Measurements from ENCODE around the gene SFMBT1. TPM values are rescaled to one million over a fixed set of nuclear protein-coding genes. Genes with fewer than 3 reads are reported as not detected.

Gene SFMBT1
- total RNA-seq, 2 experiments from 2014 or later: 15.1 to 15.4 TPM

- H3K9me3 Mint-ChIP-seq: peaks cover 5% of the 10 kb centered on the region
- CTCF ChIA-PET: no interaction called here
- intact Hi-C loops (cut with micrococcal nuclease): loop anchor here (2.0 kb wide), 1 partner anchor 15 kb away; the partner anchor contains the start of gene STIMATE
Observed at GRCh38 chr3:52881871-52882270, 164.0 kb downstream of the SFMBT1 start.

DNA sequence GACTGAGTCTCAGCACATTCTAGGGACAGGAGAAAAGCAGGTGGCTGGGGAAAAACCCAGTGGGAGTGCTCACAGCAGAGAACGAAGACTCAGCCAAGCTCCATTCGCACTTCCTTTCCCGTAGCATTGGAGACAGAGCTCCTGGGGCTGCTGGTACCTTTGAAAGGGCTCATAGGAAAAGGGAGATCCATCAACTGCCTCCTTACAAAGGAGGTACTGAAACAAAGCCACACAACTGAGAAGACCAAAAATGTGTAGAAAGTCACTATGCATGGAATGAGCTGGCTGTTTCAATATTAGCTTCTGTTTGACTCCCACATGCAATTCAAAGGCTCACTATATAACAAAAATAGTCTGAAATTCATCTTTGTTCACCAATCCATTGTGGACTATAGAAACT lies 165.4 kb downstream of the SFMBT1 start:
- Mint-ChIP-seq H3K4me3 (no peak overlapping the region), H3K4me1 (ENCODE audit: low read depth) (peaks cover 14% of the 10 kb centered on the region), H3K9me3 (peaks cover 3% of the 10 kb centered on the region), H3K36me3 (ENCODE audit: low read depth) (peaks cover 12% of the 10 kb centered on the region), H3K27me3 (ENCODE audit: low read depth) (no peaks in the 10 kb centered on the region), H3K27ac (no peak overlapping the region)
- CTCF ChIA-PET: interaction anchor here (1.1 to 1.3 kb wide), 2 partner anchors 11 to 58 kb away, joined by 4 read pairs; no protein-coding TSS in a partner anchor
- DNase-seq: no peak
- intact Hi-C loops (cut with micrococcal nuclease): loop anchor here (2.0 kb wide), 1 partner anchor 16 kb away; the partner anchor contains the start of gene STIMATE

More at GRCh38 chr3:52881871-52882270, 164.0 kb downstream of the SFMBT1 start:
- no peak overlapping the region for H3K4me3 Mint-ChIP-seq
- peaks cover 12% of the 10 kb centered on the region for H3K4me1 Mint-ChIP-seq (ENCODE audit: low read depth)
- no peaks in the 10 kb centered on the region for H3K27me3 Mint-ChIP-seq (ENCODE audit: low read depth)
- H3K27ac Mint-ChIP-seq: no peak overlapping the region
- DNase-seq: no peak
- H3K36me3 Mint-ChIP-seq (ENCODE audit: low read depth): peaks cover 18% of the 10 kb centered on the region

GRCh38 chr3:52880047-52880446 lies 165.8 kb downstream of the SFMBT1 start:
- intact Hi-C loops (cut with micrococcal nuclease): loop anchor here (2.0 kb wide), 1 partner anchor 17 kb away; the partner anchor contains the start of gene STIMATE
- Mint-ChIP-seq H3K36me3 (ENCODE audit: low read depth) (peaks cover 8% of the 10 kb centered on the region), H3K27me3 (ENCODE audit: low read depth) (no peaks in the 10 kb centered on the region), H3K27ac (no peak overlapping the region), H3K4me3 (no peak overlapping the region), H3K4me1 (ENCODE audit: low read depth) (peaks cover 18% of the 10 kb centered on the region), H3K9me3 (peaks cover 1% of the 10 kb centered on the region)
- no peak for DNase-seq
- CTCF ChIA-PET: interaction anchor here (1.3 kb wide), 1 partner anchor 10 kb away, joined by 4 read pairs; no protein-coding TSS in a partner anchor

- Mint-ChIP-seq H3K27me3 (ENCODE audit: low read depth) (no peaks in the 10 kb centered on the region), H3K9me3 (no peaks in the 10 kb centered on the region), H3K4me1 (ENCODE audit: low read depth) (peaks cover 22% of the 10 kb centered on the region), H3K4me3 (no peak overlapping the region), H3K36me3 (ENCODE audit: low read depth) (peaks cover 4% of the 10 kb centered on the region), H3K27ac (no peak overlapping the region)
- no peak for DNase-seq
- intact Hi-C loops (cut with micrococcal nuclease): no loop called here
- CTCF ChIA-PET: interaction anchor here (1.5 kb wide), 1 partner anchor 194 kb away, joined by 3 read pairs; no protein-coding TSS in a partner anchor
Observed at GRCh38 chr3:52879581-52879980, 166.3 kb downstream of the SFMBT1 start.

GRCh38 chr3:52879090-52879489 lies 166.8 kb downstream of the SFMBT1 start:
- Mint-ChIP-seq H3K9me3 (no peaks in the 10 kb centered on the region), H3K36me3 (ENCODE audit: low read depth) (peaks cover 4% of the 10 kb centered on the region), H3K27ac (no peak overlapping the region), H3K4me1 (ENCODE audit: low read depth) (peaks cover 27% of the 10 kb centered on the region), H3K27me3 (ENCODE audit: low read depth) (no peaks in the 10 kb centered on the region), H3K4me3 (no peak overlapping the region)
- no peak for DNase-seq
- intact Hi-C loops (cut with micrococcal nuclease): no loop called here
- CTCF ChIA-PET: interaction anchor here (0.7 to 1.5 kb wide), 2 partner anchors 21 to 194 kb away, joined by 3 to 5 read pairs; no protein-coding TSS in a partner anchor

- no peak overlapping the region for H3K27ac Mint-ChIP-seq
- no peaks in the 10 kb centered on the region for H3K9me3 Mint-ChIP-seq
- no peak for DNase-seq
- peaks cover 4% of the 10 kb centered on the region for H3K36me3 Mint-ChIP-seq (ENCODE audit: low read depth)
- H3K4me3 Mint-ChIP-seq: no peak overlapping the region
- no peaks in the 10 kb centered on the region for H3K27me3 Mint-ChIP-seq (ENCODE audit: low read depth)
- CTCF ChIA-PET: interaction anchor here (0.6 kb wide), 1 partner anchor 472 kb away, joined by 4 read pairs; no protein-coding TSS in a partner anchor
- intact Hi-C loops (cut with micrococcal nuclease): no loop called here
- H3K4me1 Mint-ChIP-seq (ENCODE audit: low read depth): peaks cover 33% of the 10 kb centered on the region
Observed at GRCh38 chr3:52877085-52877484, 168.8 kb downstream of the SFMBT1 start.

DNA sequence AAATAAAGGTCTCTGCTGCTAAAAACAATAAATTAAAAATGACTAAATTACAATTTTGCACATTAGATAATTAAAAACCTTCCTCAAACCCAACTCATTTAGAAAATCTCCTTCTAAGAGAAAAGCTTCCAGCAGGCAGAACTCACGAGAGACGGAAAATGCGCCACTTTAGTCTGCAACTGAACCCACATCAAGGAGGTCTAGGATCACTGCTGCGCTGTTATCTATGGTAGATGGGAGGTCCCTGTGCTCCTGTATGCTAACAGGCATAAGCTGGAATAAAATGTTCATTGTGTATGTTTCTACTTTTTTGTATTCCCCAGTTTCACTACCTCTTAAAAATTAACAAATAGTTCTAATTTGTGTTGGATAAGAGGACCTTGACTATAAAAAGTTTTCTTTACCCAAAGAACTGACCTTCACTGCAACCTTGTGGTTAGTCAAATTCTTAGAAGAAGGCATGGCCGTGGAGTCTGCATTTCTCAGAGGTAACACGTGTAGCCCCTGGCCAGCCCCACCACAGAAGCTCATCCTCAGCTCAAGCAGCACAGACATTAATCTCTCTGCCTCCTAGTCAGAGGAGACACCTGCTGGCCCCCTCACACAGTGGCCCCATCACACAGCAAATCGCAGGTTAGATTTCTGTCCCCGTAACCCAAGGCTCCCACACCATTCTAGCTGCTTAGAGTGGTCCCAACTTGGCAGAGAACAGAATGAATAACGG lies 170.8 kb downstream of the SFMBT1 start:
- intact Hi-C loops (cut with micrococcal nuclease): no loop called here
- Mint-ChIP-seq H3K27me3 (ENCODE audit: low read depth) (no peaks in the 10 kb centered on the region), H3K4me3 (no peak overlapping the region), H3K4me1 (ENCODE audit: low read depth) (peaks cover 31% of the 10 kb centered on the region), H3K36me3 (ENCODE audit: low read depth) (peaks cover 4% of the 10 kb centered on the region), H3K9me3 (no peaks in the 10 kb centered on the region), H3K27ac (no peak overlapping the region)
- CTCF ChIA-PET: interaction anchor here (0.7 to 1.2 kb wide), 2 partner anchors 18 to 29 kb away, joined by 3 read pairs; no protein-coding TSS in a partner anchor
- no peak for DNase-seq

DNA sequence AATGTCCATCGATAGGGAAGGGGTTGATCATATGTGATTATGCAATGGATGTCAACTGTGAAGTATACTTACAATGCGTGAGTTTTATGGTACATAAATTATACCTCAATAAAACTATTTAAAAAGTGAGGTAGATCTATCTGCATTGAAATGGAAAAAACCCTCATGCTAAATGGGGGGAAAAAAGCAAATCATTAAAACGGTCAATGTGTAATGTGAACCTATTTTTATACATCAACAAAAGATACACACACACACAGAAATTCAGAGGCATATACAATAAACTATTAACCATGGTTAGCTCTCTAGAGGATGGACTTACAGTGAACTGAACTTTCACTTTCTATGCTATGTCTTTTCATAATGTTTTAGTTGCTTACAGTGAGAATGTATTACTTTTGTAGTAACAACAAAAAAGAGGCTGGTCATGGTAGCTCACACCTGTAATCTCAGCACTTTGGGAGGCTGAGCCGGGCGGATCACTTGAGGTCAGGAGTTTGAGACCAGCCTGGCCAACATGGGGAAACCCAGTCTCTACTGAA lies 171.6 kb downstream of the SFMBT1 start:
- intact Hi-C loops (cut with micrococcal nuclease): no loop called here
- peaks cover 27% of the 10 kb centered on the region for H3K4me1 Mint-ChIP-seq (ENCODE audit: low read depth)
- DNase-seq: no peak
- H3K36me3 Mint-ChIP-seq (ENCODE audit: low read depth): peaks cover 3% of the 10 kb centered on the region
- no peak overlapping the region for H3K27ac Mint-ChIP-seq
- H3K4me3 Mint-ChIP-seq: no peak overlapping the region
- H3K9me3 Mint-ChIP-seq: no peaks in the 10 kb centered on the region
- CTCF ChIA-PET: interaction anchor here (0.8 kb wide), 1 partner anchor 21 kb away, joined by 4 read pairs; no protein-coding TSS in a partner anchor
- H3K27me3 Mint-ChIP-seq (ENCODE audit: low read depth): no peaks in the 10 kb centered on the region

DNA sequence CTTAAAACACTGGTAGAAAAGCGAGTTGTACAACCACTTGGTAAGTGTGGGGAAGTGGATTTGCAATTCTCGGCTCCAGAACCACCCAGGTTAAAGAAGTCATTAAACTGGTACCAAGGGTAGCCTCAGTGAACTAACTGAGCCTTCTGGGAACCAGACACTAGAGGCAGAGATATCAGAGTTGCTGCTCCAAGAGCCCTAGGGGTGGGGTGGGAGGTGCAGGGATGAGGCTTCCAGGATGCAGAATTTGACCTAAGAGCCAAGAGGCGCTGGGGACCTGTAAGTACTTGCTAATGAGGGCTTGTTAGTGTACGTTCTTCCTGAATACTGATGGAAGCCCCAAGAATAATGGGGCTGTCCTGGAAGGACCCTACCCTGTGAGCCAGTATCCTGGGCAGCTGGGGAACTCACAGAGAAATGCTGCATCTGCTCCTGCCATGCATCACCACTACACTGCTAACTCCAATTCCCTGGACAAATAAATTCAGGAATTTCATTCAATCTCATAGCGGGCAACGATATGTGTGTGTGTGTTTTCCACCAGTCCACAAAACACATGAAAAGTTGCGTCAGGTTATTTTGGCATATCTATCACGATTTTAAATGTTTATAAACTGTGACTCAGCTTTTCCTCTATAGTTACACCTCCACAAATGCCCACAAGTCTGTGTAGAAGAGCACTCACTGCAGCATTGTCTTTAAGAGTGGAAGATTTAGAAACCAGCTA lies 172.3 kb downstream of the SFMBT1 start:
- no peaks in the 10 kb centered on the region for H3K9me3 Mint-ChIP-seq
- CTCF ChIA-PET: interaction anchor here (0.8 kb wide), 1 partner anchor 22 kb away, joined by 4 read pairs; no protein-coding TSS in a partner anchor
- H3K4me3 Mint-ChIP-seq: no peak overlapping the region
- H3K27me3 Mint-ChIP-seq (ENCODE audit: low read depth): no peaks in the 10 kb centered on the region
- H3K36me3 Mint-ChIP-seq (ENCODE audit: low read depth): no peaks in the 10 kb centered on the region
- H3K4me1 Mint-ChIP-seq (ENCODE audit: low read depth): peaks cover 27% of the 10 kb centered on the region
- H3K27ac Mint-ChIP-seq: no peak overlapping the region
- DNase-seq: no peak
- intact Hi-C loops (cut with micrococcal nuclease): no loop called here

DNA sequence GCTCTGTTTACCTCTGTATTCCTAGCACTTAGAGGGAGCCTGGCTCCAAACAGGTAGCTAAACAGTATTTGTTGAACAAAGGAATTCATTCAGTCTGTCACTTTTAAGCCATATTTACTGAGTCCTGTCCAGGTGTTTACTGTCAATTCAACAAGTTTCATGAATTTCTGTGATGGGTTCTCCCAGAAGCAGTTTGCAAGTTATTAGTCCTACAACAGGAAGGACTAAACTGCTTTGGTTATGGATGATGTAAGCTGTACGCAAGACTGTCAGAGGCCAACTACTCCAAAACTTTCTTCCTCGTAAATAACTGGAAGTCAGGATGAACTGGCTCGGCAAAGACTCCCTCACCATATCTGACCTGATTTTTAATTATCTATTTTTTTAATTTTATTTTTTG lies 173.6 kb downstream of the SFMBT1 start:
- Mint-ChIP-seq H3K36me3 (ENCODE audit: low read depth) (no peaks in the 10 kb centered on the region), H3K27ac (no peak overlapping the region), H3K4me3 (no peak overlapping the region), H3K9me3 (no peaks in the 10 kb centered on the region), H3K4me1 (ENCODE audit: low read depth) (peaks cover 27% of the 10 kb centered on the region), H3K27me3 (ENCODE audit: low read depth) (no peaks in the 10 kb centered on the region)
- CTCF ChIA-PET: interaction anchor here (0.6 to 1.2 kb wide), 2 partner anchors 21 to 120 kb away, joined by 4 to 6 read pairs; no protein-coding TSS in a partner anchor
- no peak for DNase-seq
- intact Hi-C loops (cut with micrococcal nuclease): no loop called here

GRCh38 chr3:52871761-52872160 lies 174.1 kb downstream of the SFMBT1 start:
- intact Hi-C loops (cut with micrococcal nuclease): no loop called here
- no peak for DNase-seq
- Mint-ChIP-seq H3K4me1 (ENCODE audit: low read depth) (peaks cover 27% of the 10 kb centered on the region), H3K4me3 (no peak overlapping the region), H3K27me3 (ENCODE audit: low read depth) (no peaks in the 10 kb centered on the region), H3K27ac (no peak overlapping the region), H3K36me3 (ENCODE audit: low read depth) (no peaks in the 10 kb centered on the region), H3K9me3 (no peaks in the 10 kb centered on the region)
- CTCF ChIA-PET: interaction anchor here (1.2 kb wide), 1 partner anchor 21 kb away, joined by 4 read pairs; no protein-coding TSS in a partner anchor

DNA sequence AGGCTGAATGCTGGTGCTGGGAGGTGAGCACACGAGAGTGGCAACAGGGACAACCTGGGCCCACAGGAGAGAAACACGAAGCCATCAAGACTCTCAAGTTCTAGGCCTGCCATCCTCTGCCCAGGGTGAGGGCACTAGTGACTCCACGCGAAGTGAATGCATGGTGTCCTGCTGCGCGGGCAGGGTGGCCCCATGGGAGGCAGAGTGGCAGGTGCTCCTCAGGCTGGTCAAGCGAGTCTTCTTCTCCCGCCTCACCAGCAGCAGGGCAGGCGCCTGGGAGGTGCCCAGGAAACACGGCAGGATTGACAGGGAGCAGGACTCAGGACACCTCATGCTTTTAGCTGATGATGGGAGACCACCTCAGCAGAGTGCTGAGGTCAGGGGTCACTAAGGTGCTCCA lies 175.4 kb downstream of the SFMBT1 start:
- Mint-ChIP-seq H3K4me1 (ENCODE audit: low read depth) (peaks cover 25% of the 10 kb centered on the region), H3K27me3 (ENCODE audit: low read depth) (no peaks in the 10 kb centered on the region), H3K36me3 (ENCODE audit: low read depth) (no peaks in the 10 kb centered on the region), H3K4me3 (no peak overlapping the region), H3K27ac (no peak overlapping the region), H3K9me3 (peaks cover 7% of the 10 kb centered on the region)
- intact Hi-C loops (cut with micrococcal nuclease): no loop called here
- CTCF ChIA-PET: interaction anchor here (0.7 to 1.5 kb wide), 2 partner anchors 10 to 25 kb away, joined by 3 to 4 read pairs; no protein-coding TSS in a partner anchor
- no peak for DNase-seq

All from activated naive CD4-positive, alpha-beta T cell treated with anti-CD3 and anti-CD28 coated beads for 36 hours (primary cell).